Neural cell (in vitro differentiated cells): ENCODE data around the gene CCDC32.

Experiments used
- CTCF ChIP-seq: fragments of 450-650 bp; IDR thresholded peaks from 2 replicates; pipeline ENCODE4 v1.5.1; 2014; ENCODE audit warnings: antibody characterized with exemption, mild to moderate bottlenecking, moderate library complexity; ENCODE audit not compliant: poor library complexity, severe bottlenecking
- EP300 ChIP-seq: fragments of 450-650 bp; conservative IDR thresholded peaks from 2 replicates; pipeline ENCODE4 v1.6.1; 2014; ENCODE audit warnings: antibody characterized with exemption, mild to moderate bottlenecking, moderate library complexity; ENCODE audit not compliant: poor library complexity, severe bottlenecking
- EZH2 ChIP-seq: fragments of 200-600, 300-800 bp; shearing (Covaris generic), sonication (generic); IDR thresholded peaks from 2 replicates; pipeline ENCODE4 v1.6.1; 2014; ENCODE audit warnings: antibody characterized with exemption, low read length, borderline replicate concordance, mild to moderate bottlenecking; ENCODE audit not compliant: insufficient read depth, poor library complexity, severe bottlenecking
- POLR2AphosphoS5 ChIP-seq: IDR thresholded peaks from 2 replicates; pipeline ENCODE4 v1.6.1; 2012
- REST ChIP-seq: IDR thresholded peaks from 2 replicates; pipeline ENCODE4 v1.6.1; 2012; ENCODE audit warnings: borderline replicate concordance
- SMC3 ChIP-seq: fragments of 450-650 bp; conservative IDR thresholded peaks from 2 replicates; pipeline ENCODE4 v1.6.1; 2014; ENCODE audit warnings: antibody characterized with exemption, mild to moderate bottlenecking, moderate library complexity; ENCODE audit not compliant: poor library complexity
- TAF1 ChIP-seq: IDR thresholded peaks from 2 replicates; pipeline ENCODE4 v1.6.1; 2012; ENCODE audit warnings: low read depth

- TF ChIP-seq CTCF (no peak), TAF1 (no peak), EP300 (no peak), POLR2AphosphoS5 (no peak), EZH2 (no peak), REST (no peak), SMC3 (no peak)
Measured at GRCh38 chr15:40590667-40591050, 25.8 kb upstream of the CCDC32 start.
